Measurements from ENCODE around the gene MGAM2.
A peak's percentile ranks its signal among the peaks of the same experiment; 100 is the strongest.

The MGAM2 gene

DNA sequence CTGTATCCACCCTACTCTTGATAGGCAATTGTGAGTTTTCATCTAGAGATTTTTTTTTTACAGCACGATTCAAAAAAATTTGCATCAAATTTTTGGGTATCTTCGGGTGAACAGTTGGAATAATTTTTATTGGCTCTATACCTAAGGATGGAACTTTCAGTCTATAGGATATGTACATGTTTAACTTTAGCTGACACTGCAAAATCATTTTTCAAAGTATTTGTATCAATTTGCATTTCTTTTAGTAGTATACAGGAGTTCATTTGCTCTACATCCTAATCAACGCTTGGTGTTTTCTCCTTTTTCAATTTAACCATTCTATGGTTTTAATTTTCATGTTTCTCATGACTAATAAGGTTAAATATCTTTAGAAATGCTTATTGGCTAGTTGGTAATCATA is 11.7 kb downstream of the MGAM2 start:
- no peak for DNase-seq

DNA sequence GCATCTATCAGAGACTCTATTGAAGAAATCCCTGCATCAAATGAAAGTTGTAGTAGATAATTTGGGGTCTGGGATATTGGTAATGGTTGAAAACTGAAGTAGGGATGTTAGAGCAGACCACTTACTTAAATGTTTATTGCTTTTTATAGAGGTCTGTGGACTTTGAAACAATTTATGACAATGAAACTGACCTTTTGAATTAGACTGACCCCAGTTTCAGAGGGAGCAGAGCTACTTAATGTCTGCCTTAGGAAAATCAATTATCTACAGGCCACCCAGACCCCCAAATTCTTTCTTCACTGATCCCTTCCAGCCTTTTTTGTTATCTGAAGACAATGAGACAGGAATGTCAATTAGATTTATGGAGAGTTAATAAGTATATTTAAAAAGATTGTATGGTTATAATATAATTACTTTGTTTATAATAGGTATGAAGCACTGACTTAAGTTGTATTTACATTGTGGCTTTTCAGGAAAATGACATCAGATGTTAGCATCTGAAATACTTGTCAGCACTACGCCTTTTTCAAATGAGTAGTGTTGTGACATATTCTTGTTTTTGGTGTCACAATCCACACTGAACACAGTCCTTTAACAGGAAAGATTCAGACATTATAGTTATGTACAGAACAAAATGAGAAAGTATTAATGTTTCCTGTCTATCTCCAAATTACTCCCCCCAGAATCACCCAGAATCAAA is 13.9 kb downstream of the MGAM2 start:
- no peak for DNase-seq

DNA sequence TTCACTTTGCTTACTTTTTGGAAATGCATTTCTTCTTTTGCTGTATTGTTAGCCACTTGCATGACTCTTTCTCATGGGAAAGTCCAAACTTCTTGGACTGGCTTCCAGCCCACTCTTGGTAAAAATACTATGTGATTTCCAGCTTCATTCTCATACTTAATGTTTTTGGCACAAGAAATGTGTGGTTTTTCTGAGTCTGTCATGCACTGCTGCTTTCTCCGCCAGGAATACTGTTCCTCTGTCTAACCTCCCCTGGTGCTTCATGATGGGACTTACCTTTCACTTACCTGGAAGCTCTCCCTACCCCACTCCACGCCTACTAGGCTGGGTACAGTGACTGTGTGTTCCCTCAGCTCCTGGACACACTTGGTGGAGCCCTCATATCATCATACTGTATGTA is 18.7 kb downstream of the MGAM2 start:
- DNase-seq: no peak

DNA sequence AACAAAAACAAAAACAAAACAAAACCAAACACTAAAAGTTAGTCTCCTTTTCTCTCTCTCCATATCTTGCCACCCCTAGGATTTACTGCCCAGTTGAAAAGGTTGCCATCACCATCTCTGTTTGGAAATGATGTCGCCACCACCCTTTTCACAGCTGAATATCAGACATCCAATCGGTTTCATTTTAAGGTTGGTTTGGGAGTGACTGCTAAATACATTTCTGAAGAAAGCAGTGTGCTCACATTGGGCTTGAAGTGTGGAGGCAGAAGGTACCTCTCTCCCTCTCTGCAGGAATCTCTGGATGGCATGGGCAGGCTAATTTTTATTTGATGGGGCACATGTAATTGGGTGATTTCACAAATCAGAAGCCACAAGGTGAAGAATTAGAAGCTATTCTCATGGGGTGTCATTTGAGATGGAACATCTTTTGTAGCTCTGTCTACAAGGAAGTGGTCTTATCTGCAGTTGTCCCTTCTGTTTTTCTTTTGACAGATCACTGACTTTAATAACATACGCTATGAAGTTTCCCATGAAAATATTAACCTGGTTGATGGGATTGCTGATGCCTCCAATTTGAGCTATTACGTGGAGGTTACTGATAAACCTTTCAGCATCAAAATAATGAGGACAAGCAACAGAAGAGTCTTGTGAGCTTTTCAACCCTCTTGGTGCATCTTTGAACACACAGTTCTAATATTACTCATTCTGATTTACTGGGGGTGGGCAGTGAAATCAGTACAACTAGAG is 20.1 kb downstream of the MGAM2 start:
- DNase-seq: no peak

DNA sequence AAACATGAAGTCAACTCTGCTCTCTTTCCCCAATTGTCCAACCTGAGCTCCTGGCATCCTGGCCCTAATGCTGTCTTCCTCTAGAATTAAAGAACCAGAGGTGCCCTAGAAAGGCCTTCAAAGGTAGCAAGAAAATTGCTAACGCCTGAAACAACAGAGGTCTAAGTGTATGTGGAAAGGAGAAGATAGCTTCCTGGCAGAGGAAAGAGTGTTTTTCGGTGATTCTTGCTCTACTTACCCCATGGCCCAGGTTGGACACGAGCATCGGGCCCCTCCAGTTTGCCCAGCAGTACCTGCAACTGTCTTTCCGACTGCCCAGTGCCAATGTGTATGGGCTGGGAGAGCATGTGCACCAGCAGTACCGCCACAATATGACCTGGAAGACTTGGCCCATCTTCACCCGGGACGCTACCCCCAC is 22.2 kb downstream of the MGAM2 start:
- DNase-seq: no peak

DNA sequence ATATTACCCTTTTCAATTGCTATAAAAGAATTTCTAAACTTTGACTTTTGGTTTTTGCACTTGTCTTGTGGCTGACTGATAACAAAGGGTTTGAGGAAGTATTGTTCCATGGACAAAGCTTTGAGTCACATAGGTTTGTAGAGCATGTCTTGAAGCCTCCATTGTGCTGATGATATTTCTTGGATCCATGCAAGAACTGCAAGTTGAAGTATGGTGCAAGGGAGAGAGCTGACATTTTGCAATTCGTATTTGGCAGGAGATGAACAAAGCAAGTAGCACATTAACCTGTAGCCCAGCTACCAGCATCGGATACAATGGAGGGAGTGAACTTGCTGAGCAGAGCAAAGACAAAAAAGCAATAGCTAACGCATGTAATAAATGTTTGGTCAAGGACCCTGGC is 23.4 kb downstream of the MGAM2 start:
- no peak for DNase-seq

DNA sequence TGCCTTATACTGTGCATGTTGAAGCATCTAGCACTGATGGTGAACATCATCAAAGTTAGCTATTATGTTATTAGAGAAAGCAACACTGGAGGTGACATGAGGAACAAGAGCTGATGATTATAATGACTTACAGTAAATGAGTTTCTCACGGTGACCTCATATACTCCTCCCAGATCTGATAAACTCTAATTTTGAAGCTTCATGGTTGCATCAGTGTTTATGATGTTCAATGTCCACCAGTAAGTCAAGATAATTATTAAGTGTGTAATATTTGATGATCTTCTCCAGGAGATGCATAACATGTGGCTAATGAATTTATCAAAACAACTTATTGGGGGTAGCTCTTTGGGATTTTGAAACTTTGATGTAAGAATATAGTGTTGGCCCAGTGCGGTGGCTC is 27.5 kb downstream of the MGAM2 start:
- no peak for DNase-seq

DNA sequence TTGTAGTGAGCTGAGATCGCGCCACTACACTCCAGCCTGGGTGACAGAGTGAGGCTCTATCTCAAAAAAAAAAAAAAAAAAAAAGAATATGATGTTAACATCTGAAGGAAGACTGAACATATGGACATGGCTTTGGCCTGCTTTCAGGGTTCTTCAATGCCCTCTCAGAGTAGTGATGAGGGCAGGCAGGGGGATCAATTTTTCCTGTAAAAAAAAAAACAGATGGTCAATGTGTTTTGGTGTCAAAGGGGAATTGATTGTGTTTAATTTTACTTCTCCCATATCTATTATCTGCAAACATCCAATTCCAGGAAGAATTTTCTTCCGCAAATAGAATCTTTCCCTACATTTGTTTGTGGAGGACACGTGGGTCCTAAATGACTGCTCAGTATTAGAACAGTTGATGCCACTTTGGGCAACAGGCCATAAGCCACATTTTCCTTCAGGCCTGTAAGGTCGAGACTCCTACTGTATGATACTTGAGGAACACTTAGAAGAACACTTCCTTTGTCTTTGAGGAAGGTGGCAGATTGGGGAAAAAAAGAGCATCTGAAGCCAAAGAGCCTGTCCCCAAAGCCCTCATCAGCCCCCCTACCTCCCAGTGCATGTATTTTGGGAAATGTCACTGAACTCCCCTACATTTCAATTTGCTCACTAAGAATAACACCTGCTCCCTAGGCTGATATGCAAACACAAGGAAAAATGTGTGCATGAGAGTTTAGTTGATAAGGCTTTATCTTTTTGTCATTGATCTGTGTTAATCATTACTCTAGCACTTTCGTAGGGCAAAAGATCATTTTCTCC is 28.3 kb downstream of the MGAM2 start:
- peak; percentile 65 for DNase-seq

DNA sequence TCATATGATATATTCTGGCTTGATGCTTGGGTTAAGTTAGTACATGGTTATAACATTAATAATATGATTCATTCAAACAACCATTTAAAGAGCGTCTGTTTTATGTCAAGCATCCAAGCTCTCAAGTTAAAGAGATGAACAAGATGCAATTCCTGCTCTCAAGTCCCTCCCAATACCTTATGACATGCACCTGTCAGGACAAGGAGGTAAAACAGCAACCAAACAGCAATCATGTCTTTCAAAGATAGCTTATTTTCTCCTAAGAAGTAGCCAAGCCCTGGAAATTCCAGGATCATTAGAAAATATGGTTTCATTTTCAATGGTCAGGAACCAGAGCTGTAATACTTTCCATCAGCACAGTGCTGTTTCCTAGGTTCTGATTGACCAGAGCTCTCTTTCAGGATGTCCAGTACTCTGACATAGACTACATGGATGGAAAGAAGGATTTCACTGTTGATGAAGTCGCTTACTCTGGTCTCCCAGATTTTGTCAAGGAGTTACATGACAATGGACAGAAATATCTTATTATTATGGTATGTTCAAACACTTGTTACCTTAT is 29.0 kb downstream of the MGAM2 start:
- no peak for DNase-seq

DNA sequence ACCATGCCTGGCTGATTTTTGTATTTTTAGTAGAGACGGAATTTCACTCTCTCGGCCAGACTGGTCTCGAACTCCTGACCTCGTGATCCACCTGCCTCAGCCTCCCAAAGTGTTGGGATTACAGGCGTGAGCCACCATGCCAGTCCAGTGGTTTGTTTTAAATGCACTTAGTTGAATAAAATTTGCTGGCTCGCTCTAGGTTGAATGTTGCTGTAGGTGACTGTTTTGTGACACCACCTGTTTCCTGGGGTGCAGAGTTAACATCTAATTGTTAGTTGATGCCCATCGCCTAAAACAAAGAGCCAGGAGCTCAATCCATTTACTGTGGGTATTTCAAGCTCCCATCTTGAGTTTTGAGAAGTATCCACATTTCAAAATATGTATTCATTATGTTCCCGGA is 31.2 kb downstream of the MGAM2 start:
- DNase-seq: no peak

DNA sequence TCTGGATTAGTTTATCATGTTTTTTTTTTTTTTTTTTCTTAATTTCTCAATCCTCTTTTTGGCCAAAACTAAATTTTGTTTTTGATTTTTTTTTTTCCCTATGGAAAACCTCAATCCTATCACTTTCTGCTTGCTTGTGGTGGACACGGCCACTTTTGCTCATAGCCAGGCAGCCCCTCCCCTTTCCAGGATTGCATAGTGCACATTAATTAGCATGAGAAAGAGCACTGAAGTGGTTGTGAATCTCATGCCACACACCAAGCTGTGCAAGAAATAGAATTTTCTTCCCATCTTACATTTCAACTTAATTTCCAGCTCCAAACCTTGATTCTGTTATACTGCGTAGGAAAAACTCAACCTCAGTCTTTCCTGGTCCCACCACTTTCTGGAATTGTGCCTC is 34.6 kb downstream of the MGAM2 start:
- DNase-seq: no peak

DNA sequence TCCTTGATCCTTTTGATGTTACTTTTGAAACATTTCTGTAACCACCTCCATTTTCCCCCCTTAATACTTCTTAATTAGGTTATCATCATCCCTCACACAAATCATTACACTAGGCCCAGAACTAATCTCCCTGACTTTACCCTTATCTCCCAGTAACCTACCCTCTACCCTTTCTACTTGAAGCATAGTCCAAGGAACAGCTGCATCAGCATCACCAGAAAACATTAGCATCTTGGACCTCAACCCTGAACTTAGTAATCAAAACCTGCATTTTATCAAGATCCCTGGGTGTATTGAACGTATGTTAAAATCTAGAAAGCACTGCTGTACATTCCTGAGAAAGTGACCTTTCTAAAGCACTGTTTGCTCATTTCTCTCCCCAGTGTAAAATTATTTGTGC is 38.8 kb downstream of the MGAM2 start:
- DNase-seq: no peak

DNA sequence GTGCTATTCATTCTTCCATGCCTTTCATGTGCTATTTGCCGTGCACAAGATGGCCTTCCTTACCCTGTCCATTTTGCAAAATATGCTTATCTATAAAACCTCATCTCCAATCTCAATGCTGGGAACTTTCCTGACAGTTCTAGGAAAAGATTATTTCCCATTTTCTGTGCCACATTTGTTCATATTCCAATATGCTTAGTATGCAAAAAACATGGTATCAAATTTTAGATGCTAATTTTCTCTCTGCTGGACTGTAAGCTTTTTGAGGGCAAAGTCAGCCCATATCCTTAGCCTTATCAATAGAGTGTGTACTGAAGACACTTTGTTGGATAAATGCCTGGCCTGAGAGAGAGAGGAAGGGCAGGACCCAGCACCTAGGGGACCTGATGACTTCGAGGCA is 39.4 kb downstream of the MGAM2 start:
- DNase-seq: no peak

DNA sequence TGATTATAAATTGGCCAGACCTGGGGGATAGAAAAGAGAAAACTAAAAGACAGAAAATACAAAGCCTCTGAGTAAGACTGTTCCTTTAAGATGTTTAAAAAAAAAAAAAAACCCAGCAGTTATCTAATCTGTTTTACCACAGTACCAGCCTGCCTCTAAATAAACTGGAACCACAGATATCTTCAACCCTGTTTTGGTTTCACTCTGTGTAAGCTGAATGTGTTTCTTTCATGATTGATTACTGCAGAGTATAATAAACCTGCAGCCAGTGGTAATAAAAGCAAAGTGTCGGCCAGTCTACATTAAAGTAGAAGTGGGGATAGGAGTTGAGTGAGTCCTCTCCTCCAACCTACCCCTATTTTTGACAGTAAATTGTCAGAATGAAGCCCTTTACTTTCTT is 40.6 kb downstream of the MGAM2 start:
- DNase-seq: no peak

DNA sequence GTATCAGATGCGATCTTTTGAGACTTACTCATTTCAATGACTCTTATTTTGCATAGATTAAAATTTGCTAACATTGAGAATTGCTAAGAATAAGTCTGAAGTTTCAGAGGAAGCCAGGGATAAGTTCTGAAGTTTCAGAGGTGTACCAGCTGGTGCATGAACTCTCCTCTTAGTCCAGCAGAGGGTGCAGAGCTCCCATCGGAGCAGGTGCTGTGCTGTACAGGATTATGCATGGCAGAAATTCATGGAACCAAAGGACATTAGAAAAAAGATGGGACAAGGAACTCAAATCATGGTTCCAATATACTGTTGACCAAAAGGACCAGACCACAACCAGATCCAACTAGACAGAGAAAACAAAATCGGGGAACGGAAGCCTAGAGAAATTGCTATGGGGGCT is 41.9 kb downstream of the MGAM2 start:
- peak; percentile 21 for DNase-seq

DNA sequence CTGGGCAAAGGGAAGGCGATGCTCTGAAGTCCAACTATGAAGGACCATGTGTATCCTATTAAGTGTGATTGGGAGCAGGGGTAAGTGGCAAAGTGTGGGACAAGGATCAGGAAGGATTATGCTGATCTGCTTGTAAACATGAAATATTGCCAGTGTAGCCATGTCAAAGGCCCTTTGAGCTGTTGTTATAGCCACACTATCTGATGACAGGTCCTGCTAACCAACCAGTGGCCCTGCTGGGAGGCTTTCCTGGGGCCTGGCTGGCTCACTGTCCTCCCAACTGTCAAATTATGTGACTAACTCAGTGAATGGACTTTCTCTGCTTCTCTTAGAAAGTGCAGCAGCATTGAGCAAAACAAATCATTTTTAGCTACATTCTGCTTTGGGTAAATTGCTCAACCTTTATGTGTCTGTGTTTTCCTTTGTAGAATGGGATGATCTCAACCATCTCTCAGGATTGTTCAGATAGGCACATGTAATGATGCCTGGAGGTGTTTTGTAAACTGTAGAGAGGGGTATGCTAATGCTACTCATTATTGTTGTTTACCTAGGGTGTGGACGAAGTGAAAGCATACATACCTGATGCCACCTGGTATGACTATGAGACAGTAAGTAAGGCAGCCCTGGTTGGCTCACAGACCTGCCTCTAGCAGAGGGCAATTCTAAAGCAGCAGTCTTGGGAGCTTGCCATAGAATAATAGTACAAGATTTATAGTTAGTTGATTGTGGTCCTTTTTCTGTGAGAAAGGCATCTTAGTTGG is 47.4 kb downstream of the MGAM2 start:
- DNase-seq: no peak

DNA sequence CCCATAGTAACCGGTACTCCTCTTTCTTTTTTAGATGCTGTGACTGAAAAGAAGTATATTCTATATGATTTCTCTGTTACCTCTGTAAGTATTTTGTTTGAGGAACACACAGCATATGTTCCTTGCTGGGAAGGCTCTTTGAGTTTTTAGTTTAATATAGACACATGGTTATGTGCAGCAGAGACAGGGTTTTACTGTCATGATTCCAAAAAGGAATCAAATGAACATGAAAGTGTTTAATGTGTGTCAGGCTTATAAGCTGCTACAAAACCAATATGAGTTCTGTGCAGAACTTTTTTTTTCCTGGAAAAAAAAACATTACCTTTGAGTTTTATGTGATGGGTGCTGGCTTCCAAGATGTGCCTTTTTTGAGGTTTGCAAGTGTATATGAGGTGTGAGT is 50.4 kb downstream of the MGAM2 start:
- no peak for DNase-seq

DNA sequence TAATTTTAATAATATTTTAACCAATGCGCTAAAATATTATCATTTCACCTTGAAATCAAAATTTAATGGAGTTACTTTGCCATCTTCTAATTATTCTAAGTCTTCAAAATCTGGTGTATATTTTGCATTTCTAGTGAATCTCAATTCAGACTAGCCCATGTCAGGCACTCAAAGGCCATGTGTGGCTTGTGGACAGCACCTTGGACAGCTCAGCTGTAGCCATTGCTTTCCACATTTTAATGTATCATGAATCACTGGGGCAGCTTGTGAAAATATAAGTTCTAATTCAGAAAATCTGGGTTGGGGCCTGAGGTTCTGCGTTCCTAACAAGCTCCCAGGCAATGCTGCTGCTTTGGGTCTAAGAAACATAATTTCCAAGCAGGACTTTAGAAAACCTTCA is 57.2 kb downstream of the MGAM2 start:
- no peak for DNase-seq

DNA sequence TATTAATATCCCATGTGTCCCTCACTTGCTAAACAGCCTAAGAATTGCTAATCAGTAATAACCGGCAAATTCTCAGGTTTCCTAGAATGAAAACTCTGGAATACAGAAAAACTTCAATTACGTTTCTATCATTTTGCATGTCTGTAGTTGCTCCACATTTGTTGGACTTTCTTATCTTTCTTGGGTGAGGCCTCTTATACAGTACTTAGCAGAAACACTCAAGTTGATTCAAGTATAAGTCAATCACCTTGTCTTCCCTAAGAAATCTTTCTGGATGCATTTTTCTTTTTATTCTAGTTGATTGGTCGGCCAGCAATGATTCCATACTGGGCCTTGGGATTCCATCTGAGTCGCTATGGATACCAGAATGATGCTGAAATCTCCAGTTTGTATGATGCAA is 61.4 kb downstream of the MGAM2 start:
- DNase-seq: no peak

DNA sequence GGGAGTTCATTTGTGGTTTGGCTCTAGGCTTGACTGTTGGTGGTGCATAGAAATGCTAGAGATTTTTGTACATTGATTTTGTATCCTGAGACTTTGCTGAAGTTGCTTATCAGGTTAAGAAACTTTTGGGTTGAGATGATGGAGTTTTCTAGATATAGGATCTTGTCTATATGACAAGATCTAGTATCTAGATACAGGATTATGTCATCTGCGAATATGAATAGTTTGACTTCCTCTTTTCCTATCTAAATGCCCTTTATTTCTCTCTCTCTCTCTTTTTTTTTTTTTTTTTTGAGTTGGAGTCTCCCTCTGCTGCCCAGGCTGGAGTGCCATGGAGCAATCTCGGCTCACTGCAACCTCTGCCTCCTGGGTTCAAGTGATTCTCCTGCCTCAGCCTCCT is 62.9 kb downstream of the MGAM2 start:
- DNase-seq: no peak

DNA sequence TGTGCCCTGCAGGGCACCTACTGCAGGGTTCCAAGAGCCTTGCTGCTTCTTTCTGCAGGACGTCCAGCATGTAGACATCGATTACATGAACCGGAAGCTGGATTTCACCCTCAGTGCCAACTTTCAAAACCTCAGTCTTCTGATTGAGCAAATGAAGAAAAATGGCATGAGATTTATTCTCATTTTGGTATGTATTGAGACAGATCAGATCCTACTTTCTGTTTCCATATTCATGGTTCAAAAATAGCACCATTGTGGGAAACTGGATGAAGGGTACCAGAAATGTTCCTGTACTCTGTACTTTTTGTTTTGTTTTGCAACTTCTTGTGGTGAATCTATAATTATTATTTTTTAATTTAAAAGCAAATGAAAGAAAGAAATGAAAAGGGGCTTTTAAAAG is 64.1 kb downstream of the MGAM2 start:
- DNase-seq: no peak

DNA sequence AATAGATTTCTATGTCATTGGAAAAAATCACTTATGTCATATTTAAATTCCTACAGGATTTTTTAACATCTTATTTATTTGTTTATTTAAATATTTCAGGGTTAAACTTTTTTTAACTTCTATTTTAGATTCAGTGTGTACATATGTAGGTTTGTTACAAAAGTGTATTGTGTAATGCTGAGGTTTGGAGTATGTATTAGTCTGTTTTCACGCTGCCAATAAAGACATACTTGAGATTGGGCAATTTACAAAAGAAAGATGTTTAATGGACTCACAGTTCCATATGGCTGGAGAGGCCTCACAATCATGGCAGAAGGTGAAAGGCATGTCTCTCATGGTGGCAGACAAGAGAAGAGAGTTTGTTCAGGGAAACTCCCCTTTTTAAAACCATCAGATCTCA is 65.4 kb downstream of the MGAM2 start:
- no peak for DNase-seq

DNA sequence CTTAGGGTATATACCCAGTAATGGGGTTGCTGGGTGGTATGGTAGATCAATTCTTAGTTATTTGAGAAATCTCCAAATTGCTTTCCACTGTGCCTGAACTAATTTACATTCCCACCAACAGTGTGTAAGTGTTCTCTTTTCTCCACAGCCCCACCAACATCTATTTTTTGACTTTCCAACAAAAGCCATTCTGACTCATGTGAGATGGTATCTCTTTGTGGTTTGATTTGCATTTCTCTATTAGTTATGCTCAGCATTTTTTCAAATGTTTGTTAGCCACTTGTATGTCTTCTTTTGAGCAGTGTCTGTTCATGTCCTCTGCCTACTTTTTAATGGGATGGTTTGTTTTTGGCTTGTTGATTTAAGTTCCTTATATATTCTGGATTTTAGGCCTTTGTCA is 66.4 kb downstream of the MGAM2 start:
- DNase-seq: no peak

Data from NCI-H1092 treated with DMSO at 0.1 percent for 48 hours (cell line).